Skeletal muscle tissue (tissue), 4 donors: ENCODE data around the gene FYB2. TPM values are rescaled to one million over a fixed set of nuclear protein-coding genes. Genes with fewer than 3 reads are reported as not detected.
A peak's percentile ranks its signal among the peaks of the same experiment; 100 is the strongest.

Experiments used
- H3K27ac ChIP-seq: one replicate; pipeline ENCODE4 v1.7.0; 2013; ENCODE audit warnings: mild to moderate bottlenecking, low read depth, low read length, inconsistent platforms
- H3K27me3 ChIP-seq, 3 donors: one replicate each; pipeline ENCODE4 v1.7.0; 2013; ENCODE audit warnings: low read length in 3 of 3; ENCODE audit not compliant: control insufficient read depth in 3 of 3, insufficient read depth in 3 of 3
- H3K36me3 ChIP-seq, 3 donors: one replicate each; pipeline ENCODE4 v1.7.0; 2013; ENCODE audit warnings: low read length in 3 of 3; ENCODE audit not compliant: control insufficient read depth in 3 of 3, insufficient read depth in 3 of 3
- H3K4me1 ChIP-seq, 3 donors: one replicate each; pipeline ENCODE4 v1.7.0; 2013; ENCODE audit warnings: low read length in 3 of 3, mild to moderate bottlenecking in 3 of 3; ENCODE audit not compliant: control insufficient read depth in 3 of 3, insufficient read depth in 3 of 3
- H3K4me3 ChIP-seq, 3 donors: one replicate each; pipeline ENCODE4 v1.7.0; 2013; ENCODE audit warnings: low read length in 3 of 3
- H3K9ac ChIP-seq, 3 donors: one replicate each; pipeline ENCODE4 v1.7.0; 2013; ENCODE audit warnings: low read length in 3 of 3, mild to moderate bottlenecking in 3 of 3, moderate library complexity in 2 of 3, low read depth in 1 of 3
- H3K9me3 ChIP-seq, 3 donors: one replicate each; pipeline ENCODE4 v1.7.0; 2013; ENCODE audit warnings: low read length in 3 of 3; ENCODE audit not compliant: control insufficient read depth in 3 of 3
- total RNA-seq: library from RNA; depleted of rRNA; stranded (reverse); fragments of >200 nt; gene quantifications from one replicate; pipeline ENCODE4 v1.2.3, GENCODE V29; 2014
- donor health status: Osteomylitis.

Gene FYB2
- total RNA-seq, 1 donor from 2014 or later = not detected

DNA sequence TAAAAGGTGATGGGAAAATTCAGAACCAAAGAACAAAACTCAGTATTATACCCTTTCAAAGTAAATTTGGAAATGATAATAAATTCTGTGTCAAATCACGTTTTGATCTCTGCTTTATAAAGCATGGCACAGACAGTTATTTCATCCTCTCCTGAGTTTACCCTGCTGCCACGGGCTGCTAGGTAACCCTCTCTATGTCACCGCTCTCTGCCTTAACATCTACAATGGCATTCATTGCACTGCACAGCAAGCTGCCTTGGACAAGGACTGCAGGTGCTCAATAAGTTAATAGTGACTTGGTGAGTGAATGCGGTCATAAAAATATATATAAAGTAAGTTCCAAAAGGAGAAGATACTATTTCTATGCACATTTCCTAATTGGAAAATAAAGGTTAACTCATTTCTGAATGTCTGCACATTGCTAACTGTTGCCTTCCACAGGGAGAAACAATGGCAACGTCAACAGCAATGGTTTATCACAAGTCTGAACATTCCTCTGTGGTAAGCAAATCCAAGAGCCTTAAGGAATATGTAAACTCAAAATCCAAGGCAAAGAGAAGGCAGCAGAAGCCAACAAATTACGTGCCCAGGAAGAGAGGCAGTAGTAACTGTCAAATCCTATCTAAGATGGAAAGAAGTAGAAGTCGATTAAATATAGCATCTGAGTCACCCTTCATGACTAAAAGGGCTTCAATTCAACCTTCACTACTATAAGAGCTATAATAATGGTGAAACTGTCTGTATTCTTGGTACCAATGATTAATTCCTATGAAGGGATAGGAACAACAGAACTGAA, 19.4 kb downstream of the FYB2 start:
- Histone ChIP-seq H3K4me1 (peaks cover 8 to 27% (median 24%) of the 10 kb centered on the region in 3 donors), H3K9ac (peak overlapping the region in 1 of 3 donors; percentile 11), H3K27ac (peak overlapping the region; percentile 78), H3K4me3 (peak overlapping the region in 1 of 3 donors; percentile 34), H3K27me3 (no peaks in the 10 kb centered on the region), H3K9me3 (no peaks in the 10 kb centered on the region), H3K36me3 (no peaks in the 10 kb centered on the region)

DNA sequence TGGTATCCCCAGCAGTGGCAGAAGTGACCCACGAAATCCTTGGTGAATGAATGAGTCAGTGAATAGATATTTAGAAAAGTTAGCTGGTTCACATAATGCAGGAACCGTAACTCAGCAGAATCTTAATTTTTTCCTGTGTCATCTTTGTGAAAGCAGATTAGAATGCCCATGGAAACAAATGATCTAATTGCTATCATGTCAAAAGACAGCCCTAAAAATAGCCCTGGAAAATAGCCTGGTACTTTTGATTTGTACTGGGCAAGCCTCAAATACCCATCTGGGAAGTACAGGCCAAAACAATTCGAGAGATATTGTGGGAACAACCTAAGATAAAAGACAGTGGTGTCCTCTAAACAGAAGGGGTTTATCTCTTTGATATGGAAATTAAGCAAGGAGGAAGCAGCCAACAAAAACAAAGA, 21.1 kb downstream of the FYB2 start:
- no peak overlapping the region for H3K9ac ChIP-seq
- no peaks in the 10 kb centered on the region for H3K9me3 ChIP-seq
- no peaks in the 10 kb centered on the region for H3K27me3 ChIP-seq
- H3K4me3 ChIP-seq = no peak overlapping the region
- peaks cover 8 to 27% (median 24%) of the 10 kb centered on the region in 3 donors for H3K4me1 ChIP-seq
- no peaks in the 10 kb centered on the region for H3K36me3 ChIP-seq
- H3K27ac ChIP-seq = peak overlapping the region; percentile 69

DNA sequence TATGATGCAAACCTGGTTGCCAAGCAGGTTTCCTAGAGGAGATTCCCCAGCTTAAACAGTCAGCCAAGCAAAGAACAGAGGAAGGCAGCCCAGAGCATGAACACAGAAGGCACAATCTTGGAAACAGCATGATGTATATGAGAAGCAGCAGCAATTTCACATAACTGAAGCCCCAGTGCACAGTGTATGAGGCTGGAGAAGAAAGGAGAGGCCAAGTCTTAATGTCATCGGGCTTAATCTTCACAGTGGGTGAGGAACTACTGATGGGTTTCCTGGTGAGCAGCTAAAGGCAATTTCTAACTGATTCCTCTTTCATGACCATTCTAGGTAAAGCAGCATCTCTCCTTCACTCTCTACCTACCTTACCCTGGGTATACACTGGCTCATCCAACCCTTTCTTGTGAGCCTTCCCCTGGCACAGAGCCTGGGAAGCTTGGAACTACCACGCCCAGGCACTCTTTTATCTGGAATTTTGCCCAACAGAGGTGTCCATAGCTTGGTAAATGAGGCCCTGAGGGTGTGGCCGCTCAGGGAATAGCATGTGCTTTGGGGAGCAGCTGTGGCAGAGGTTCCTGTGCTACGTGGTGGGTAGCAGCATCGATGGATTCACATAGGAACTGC, 22.0 kb downstream of the FYB2 start:
- Histone ChIP-seq H3K9me3 (no peaks in the 10 kb centered on the region), H3K27ac (peak overlapping the region; percentile 69), H3K4me3 (no peak overlapping the region), H3K36me3 (no peaks in the 10 kb centered on the region), H3K27me3 (no peaks in the 10 kb centered on the region), H3K4me1 (peaks cover 8 to 27% (median 24%) of the 10 kb centered on the region in 3 donors), H3K9ac (no peak overlapping the region)

DNA sequence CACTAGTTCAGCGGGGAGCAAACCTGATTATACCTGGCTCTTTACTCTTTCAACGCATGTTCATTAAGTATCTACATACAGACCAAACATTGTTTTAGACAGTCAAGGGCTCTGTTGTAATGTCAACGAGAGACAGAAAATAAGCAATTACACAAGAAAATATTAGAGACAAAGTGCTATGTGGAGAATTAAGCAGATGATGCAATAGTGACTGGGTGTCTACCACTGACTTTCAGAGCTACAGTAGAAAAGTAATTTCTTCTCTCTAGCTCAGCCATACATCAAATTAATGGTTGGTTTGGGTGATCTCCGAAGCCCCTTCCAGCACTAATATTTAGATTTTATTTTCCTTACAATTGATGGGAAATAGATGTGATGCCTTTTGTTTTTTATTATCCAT, 23.3 kb downstream of the FYB2 start:
- no peaks in the 10 kb centered on the region for H3K9me3 ChIP-seq
- no peak overlapping the region for H3K4me3 ChIP-seq
- H3K27ac ChIP-seq = no peak overlapping the region
- no peak overlapping the region for H3K9ac ChIP-seq
- no peaks in the 10 kb centered on the region for H3K27me3 ChIP-seq
- H3K36me3 ChIP-seq = no peaks in the 10 kb centered on the region
- H3K4me1 ChIP-seq = peaks cover 8 to 25% (median 24%) of the 10 kb centered on the region in 3 donors

DNA sequence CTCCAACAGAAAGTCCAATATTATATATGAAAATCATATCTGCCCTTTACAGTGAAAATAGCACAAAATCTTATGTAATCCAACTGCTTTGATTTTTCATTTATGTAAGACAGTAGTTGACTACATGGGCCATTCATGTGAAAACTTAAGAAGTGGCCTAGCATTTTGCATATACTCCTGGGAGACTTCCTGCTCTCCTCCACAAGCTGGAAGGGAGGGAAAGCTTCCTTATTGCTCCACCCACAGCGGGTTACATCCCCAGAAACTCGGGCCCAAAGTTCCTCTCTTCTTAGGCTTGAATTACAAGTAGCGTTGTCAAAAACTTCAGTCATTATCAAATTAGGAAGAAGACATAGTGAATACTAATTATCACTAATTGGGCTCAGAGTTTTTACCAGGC, 29.2 kb downstream of the FYB2 start:
- Histone ChIP-seq H3K36me3 (no peaks in the 10 kb centered on the region), H3K9me3 (no peaks in the 10 kb centered on the region), H3K27me3 (no peaks in the 10 kb centered on the region), H3K4me3 (no peak overlapping the region), H3K4me1 (peaks cover 14 to 28% (median 27%) of the 10 kb centered on the region in 3 donors), H3K9ac (no peak overlapping the region), H3K27ac (no peak overlapping the region)

DNA sequence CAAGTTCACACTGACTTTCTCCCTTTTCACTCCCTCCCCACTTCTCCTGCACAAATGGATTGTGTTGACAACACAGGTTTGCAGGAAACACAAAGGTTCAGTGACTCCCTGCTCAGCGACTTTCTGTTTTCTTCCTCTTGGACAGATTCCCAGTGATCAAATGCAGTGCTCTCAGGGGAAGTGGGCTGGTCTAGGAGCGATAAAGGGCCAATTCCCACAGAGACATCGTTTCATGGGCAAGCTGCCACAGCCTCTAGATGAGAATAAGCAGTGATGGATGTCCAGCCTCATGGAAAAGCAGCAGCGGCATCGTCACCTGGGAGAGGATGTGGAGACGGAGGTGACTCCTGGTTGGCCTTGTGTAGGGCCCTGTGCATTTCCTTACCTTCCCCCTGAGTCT, 30.6 kb downstream of the FYB2 start:
- Histone ChIP-seq H3K27me3 (no peaks in the 10 kb centered on the region), H3K9ac (no peak overlapping the region), H3K4me3 (no peak overlapping the region), H3K9me3 (no peaks in the 10 kb centered on the region), H3K36me3 (no peaks in the 10 kb centered on the region), H3K4me1 (peaks cover 14 to 28% (median 27%) of the 10 kb centered on the region in 3 donors), H3K27ac (no peak overlapping the region)

DNA sequence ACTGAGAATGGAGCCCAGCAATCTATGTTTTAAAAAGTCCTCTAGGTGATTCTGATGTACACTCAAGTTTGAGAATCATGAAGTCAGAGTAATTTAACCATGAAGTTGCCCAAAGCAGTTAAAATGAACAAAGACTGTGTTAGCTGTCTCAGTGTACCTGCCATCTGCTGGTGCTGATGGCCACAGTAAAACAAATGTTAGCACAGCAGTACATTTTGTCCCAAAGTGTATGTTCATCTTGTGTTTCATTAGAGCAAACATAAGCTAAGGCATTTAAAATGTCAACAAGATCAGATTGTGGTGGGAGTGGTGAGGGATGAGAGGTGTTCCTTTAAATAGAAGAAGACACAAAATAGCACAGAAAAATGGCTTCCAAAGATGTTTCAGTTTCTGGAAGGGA, 31.1 kb downstream of the FYB2 start:
- Histone ChIP-seq H3K9ac (no peak overlapping the region), H3K4me3 (no peak overlapping the region), H3K9me3 (no peaks in the 10 kb centered on the region), H3K27me3 (no peaks in the 10 kb centered on the region), H3K4me1 (peaks cover 14 to 28% (median 27%) of the 10 kb centered on the region in 3 donors), H3K27ac (no peak overlapping the region), H3K36me3 (no peaks in the 10 kb centered on the region)

DNA sequence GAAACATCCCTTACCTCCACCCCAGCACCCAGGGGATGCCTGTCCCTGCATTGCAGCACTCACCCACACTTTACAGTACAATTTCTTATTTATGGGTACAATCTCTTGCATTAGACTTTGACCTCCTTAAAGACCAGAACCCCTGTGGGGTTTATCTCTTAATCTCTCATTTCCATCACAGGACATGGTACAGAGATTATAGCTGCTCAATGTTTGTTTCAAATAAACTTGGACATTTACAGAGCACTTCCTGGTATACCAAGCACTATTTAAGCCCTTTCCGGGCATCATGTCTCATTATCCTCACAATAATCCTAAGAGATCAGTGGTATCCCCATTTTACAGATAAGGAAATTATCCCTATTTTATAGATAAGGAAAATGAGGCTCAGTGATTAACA, 31.9 kb downstream of the FYB2 start:
- H3K27me3 ChIP-seq = no peaks in the 10 kb centered on the region
- peaks cover 14 to 28% (median 27%) of the 10 kb centered on the region in 3 donors for H3K4me1 ChIP-seq
- no peak overlapping the region for H3K9ac ChIP-seq
- H3K4me3 ChIP-seq = no peak overlapping the region
- no peaks in the 10 kb centered on the region for H3K9me3 ChIP-seq
- no peak overlapping the region for H3K27ac ChIP-seq
- no peaks in the 10 kb centered on the region for H3K36me3 ChIP-seq

DNA sequence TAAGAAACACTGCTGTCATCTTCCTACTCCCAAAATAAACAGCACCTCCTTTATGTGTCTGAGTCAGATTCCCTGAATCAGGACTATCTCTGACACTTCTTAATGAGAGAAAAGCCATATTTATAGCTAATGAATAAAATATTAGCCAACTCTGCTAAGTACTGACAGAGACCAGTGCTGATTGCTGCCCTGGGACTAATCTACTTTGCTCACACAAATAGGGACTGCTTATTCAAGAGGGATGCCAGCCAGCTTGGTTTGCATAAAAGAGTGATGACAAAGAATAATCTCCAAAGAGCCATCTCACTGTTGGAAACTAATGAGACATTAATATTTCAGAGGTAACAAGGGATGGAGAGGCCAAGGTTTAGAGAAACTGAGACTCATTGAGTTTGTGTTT, 36.4 kb downstream of the FYB2 start:
- Histone ChIP-seq H3K4me3 (no peak overlapping the region), H3K27ac (no peak overlapping the region), H3K27me3 (no peaks in the 10 kb centered on the region), H3K4me1 (peaks cover 7 to 17% (median 17%) of the 10 kb centered on the region in 3 donors), H3K9ac (no peak overlapping the region), H3K9me3 (no peaks in the 10 kb centered on the region), H3K36me3 (no peaks in the 10 kb centered on the region)

DNA sequence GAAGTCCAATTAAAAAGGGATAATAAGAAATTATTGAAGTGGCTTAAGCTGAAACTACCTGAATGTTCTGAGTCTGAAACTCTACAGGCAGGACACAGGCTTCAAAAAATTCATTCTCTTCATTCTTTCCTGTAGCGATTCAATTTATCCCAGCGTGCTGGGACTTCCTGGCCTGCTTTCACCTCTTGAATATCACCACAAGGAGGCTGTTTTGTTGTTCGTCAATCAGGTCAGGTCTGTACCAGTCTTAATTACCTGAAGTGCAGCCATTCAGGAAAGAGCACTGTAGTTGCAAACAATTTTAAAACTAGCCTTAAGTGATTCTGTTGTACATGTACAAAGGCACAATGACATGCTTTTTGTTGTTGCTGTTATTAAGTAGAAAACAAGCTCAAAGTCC, 38.4 kb downstream of the FYB2 start:
- Histone ChIP-seq H3K9me3 (no peaks in the 10 kb centered on the region), H3K9ac (no peak overlapping the region), H3K4me3 (no peak overlapping the region), H3K36me3 (no peaks in the 10 kb centered on the region), H3K27me3 (no peaks in the 10 kb centered on the region), H3K4me1 (no peaks in the 10 kb centered on the region), H3K27ac (no peak overlapping the region)
